ENCODE measurements around the gene AGO3. TPM values are rescaled to one million over a fixed set of nuclear protein-coding genes. Genes with fewer than 3 reads are reported as not detected.
A peak's percentile ranks its signal among the peaks of the same experiment; 100 is the strongest.

The AGO3 gene
- total and polyA plus RNA-seq, 2 of the 13 experiments (the other 11 are each of a cell fraction or from before 2014, with no cell fraction given): 21.2 to 27.1 TPM

GRCh38 chr1:36089393-36090121 lies 158.7 kb downstream of the AGO3 start (continued):
- TF ChIP-seq ZNF253 (CRISPR knock-in tag; IDR thresholded peaks at IDR 0.05; ENCODE audit: borderline replicate concordance): no peak
- TF ChIP-seq CENPT (CRISPR knock-in tag; IDR thresholded peaks at IDR 0.05; ENCODE audit: low read depth): no peak
- TF ChIP-seq, protein P1, sequence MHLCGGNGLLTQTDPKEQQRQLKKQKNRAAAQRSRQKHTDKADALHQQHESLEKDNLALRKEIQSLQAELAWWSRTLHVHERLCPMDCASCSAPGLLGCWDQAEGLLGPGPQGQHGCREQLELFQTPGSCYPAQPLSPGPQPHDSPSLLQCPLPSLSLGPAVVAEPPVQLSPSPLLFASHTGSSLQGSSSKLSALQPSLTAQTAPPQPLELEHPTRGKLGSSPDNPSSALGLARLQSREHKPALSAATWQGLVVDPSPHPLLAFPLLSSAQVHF (CRISPR knock-in tag; IDR thresholded peaks at IDR 0.05): no peak
- TF ChIP-seq, protein P2, sequence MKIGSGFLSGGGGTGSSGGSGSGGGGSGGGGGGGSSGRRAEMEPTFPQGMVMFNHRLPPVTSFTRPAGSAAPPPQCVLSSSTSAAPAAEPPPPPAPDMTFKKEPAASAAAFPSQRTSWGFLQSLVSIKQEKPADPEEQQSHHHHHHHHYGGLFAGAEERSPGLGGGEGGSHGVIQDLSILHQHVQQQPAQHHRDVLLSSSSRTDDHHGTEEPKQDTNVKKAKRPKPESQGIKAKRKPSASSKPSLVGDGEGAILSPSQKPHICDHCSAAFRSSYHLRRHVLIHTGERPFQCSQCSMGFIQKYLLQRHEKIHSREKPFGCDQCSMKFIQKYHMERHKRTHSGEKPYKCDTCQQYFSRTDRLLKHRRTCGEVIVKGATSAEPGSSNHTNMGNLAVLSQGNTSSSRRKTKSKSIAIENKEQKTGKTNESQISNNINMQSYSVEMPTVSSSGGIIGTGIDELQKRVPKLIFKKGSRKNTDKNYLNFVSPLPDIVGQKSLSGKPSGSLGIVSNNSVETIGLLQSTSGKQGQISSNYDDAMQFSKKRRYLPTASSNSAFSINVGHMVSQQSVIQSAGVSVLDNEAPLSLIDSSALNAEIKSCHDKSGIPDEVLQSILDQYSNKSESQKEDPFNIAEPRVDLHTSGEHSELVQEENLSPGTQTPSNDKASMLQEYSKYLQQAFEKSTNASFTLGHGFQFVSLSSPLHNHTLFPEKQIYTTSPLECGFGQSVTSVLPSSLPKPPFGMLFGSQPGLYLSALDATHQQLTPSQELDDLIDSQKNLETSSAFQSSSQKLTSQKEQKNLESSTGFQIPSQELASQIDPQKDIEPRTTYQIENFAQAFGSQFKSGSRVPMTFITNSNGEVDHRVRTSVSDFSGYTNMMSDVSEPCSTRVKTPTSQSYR (CRISPR knock-in tag; IDR thresholded peaks at IDR 0.05; ENCODE audit: borderline replicate concordance): no peak
- TF ChIP-seq, protein P3, sequence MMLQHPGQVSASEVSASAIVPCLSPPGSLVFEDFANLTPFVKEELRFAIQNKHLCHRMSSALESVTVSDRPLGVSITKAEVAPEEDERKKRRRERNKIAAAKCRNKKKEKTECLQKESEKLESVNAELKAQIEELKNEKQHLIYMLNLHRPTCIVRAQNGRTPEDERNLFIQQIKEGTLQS (CRISPR knock-in tag; IDR thresholded peaks at IDR 0.05): no peak
- TF ChIP-seq HNRNPUL1 (IDR thresholded peaks at IDR 0.05; ENCODE audit: low read depth, low read length): no peak
- no peak for TF ChIP-seq ZNF354B (CRISPR knock-in tag; IDR thresholded peaks at IDR 0.05)
- no peak for TF ChIP-seq KLF15 (CRISPR knock-in tag; IDR thresholded peaks at IDR 0.05; ENCODE audit: borderline replicate concordance)
- TF ChIP-seq KAT7 (CRISPR knock-in tag; IDR thresholded peaks at IDR 0.05; ENCODE audit: borderline replicate concordance): no peak
- no peak for TF ChIP-seq ESRRA (CRISPR knock-in tag; IDR thresholded peaks at IDR 0.05; ENCODE audit: low read depth)
- TF ChIP-seq TFAP4 (IDR thresholded peaks at IDR 0.05; ENCODE audit: borderline replicate concordance, low read depth): no peak
- TF ChIP-seq BHLHE40 (IDR thresholded peaks at IDR 0.05; ENCODE audit: low read length): no peak
- no peak for TF ChIP-seq CTCF (CRISPR knock-in tag; IDR thresholded peaks at IDR 0.05)
- no peak for TF ChIP-seq ZNF749 (CRISPR knock-in tag; IDR thresholded peaks at IDR 0.05; ENCODE audit: borderline replicate concordance)
- TF ChIP-seq, protein P4, sequence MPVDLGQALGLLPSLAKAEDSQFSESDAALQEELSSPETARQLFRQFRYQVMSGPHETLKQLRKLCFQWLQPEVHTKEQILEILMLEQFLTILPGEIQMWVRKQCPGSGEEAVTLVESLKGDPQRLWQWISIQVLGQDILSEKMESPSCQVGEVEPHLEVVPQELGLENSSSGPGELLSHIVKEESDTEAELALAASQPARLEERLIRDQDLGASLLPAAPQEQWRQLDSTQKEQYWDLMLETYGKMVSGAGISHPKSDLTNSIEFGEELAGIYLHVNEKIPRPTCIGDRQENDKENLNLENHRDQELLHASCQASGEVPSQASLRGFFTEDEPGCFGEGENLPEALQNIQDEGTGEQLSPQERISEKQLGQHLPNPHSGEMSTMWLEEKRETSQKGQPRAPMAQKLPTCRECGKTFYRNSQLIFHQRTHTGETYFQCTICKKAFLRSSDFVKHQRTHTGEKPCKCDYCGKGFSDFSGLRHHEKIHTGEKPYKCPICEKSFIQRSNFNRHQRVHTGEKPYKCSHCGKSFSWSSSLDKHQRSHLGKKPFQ (CRISPR knock-in tag; IDR thresholded peaks at IDR 0.05; ENCODE audit: insufficient replicate concordance): peak; percentile 2
- TF ChIP-seq ZNF629 (CRISPR knock-in tag; conservative IDR thresholded peaks at IDR 0.05): no peak
- TF ChIP-seq ZC3H4 (CRISPR knock-in tag; IDR thresholded peaks at IDR 0.05; ENCODE audit: borderline replicate concordance): no peak
